Measurements from ENCODE around the gene FBXW7. TPM values are rescaled to one million over a fixed set of nuclear protein-coding genes. Genes with fewer than 3 reads are reported as not detected.

Gene FBXW7
- total RNA-seq, 1 experiment from 2014 or later: 23.0 TPM

- ATAC-seq (no peak), DNase-seq (ENCODE audit: low spot score) (no peak)
- TF ChIP-seq GTF2I (CRISPR knock-in tag; conservative IDR thresholded peaks at IDR 0.05) (no peak), TEAD1 (CRISPR knock-in tag; IDR thresholded peaks at IDR 0.05) (no peak), RELA (CRISPR knock-in tag; IDR thresholded peaks at IDR 0.05; ENCODE audit: borderline replicate concordance) (no peak), ZSCAN18 (CRISPR knock-in tag; IDR thresholded peaks at IDR 0.05) (no peak), CDX4 (CRISPR knock-in tag; IDR thresholded peaks at IDR 0.05; ENCODE audit: borderline replicate concordance) (no peak), IRF2 (CRISPR knock-in tag; IDR thresholded peaks at IDR 0.05; ENCODE audit: borderline replicate concordance, low read depth) (no peak), ATF6 (CRISPR knock-in tag; IDR thresholded peaks at IDR 0.05) (no peak), JUN (CRISPR knock-in tag; IDR thresholded peaks at IDR 0.05) (no peak), MYBL2 (CRISPR knock-in tag; IDR thresholded peaks at IDR 0.05) (no peak), CBFB (CRISPR knock-in tag; IDR thresholded peaks at IDR 0.05; ENCODE audit: low read depth) (no peak)
- H3K27ac Mint-ChIP-seq: peak overlapping the region; percentile 47; the same call in 1 of the 2 replicates
- H3K4me3 Mint-ChIP-seq: no peak overlapping the region
- ChIA-PET CTCF (no interaction called here), POLR2A (no interaction called here)
- no peaks in the 10 kb centered on the region for H3K36me3 Mint-ChIP-seq
- H3K9me3 Mint-ChIP-seq: no peaks in the 10 kb centered on the region
- no peaks in the 10 kb centered on the region for H3K27me3 Mint-ChIP-seq (ENCODE audit: low read depth)
- H3K4me1 Mint-ChIP-seq: peaks cover 18% of the 10 kb centered on the region
Observed at GRCh38 chr4:152467101-152467500, 68.8 kb downstream of the FBXW7 start.

GRCh38 chr4:152464030-152464823 is 71.7 kb downstream of the FBXW7 start:
- ChIA-PET POLR2A (no interaction called here), CTCF (no interaction called here)
- no peaks in the 10 kb centered on the region for H3K27me3 Mint-ChIP-seq (ENCODE audit: low read depth)
- ATAC-seq (no peak), DNase-seq (ENCODE audit: low spot score) (no peak)
- TF ChIP-seq ATF2 (CRISPR knock-in tag; IDR thresholded peaks at IDR 0.05; ENCODE audit: borderline replicate concordance, low read depth): no peak
- TF ChIP-seq ZNF138 (CRISPR knock-in tag; conservative IDR thresholded peaks at IDR 0.05): no peak
- no peak for TF ChIP-seq MLX (CRISPR knock-in tag; IDR thresholded peaks at IDR 0.05)
- TF ChIP-seq GTF2I (CRISPR knock-in tag; conservative IDR thresholded peaks at IDR 0.05): no peak
- no peak for TF ChIP-seq JAZF1 (CRISPR knock-in tag; IDR thresholded peaks at IDR 0.05)
- TF ChIP-seq NR2C2 (CRISPR knock-in tag; IDR thresholded peaks at IDR 0.05): no peak
- no peak for TF ChIP-seq ZBTB21 (CRISPR knock-in tag; IDR thresholded peaks at IDR 0.05; ENCODE audit: borderline replicate concordance)
- TF ChIP-seq NFATC4 (CRISPR knock-in tag; IDR thresholded peaks at IDR 0.05): no peak
- peak overlapping the region; percentile 2; the same call in 1 of the 2 replicates for H3K27ac Mint-ChIP-seq
- H3K9me3 Mint-ChIP-seq: no peaks in the 10 kb centered on the region
- H3K36me3 Mint-ChIP-seq: no peaks in the 10 kb centered on the region
- peaks cover 25% of the 10 kb centered on the region for H3K4me1 Mint-ChIP-seq
- no peak overlapping the region for H3K4me3 Mint-ChIP-seq

Measured in WTC11 (cell line).